Tibial nerve (tissue), 4 donors: ENCODE measurements around the gene ABHD13. TPM values are rescaled to one million over a fixed set of nuclear protein-coding genes. Genes with fewer than 3 reads are reported as not detected.

Experiments used
- DNase-seq, 2 donors: peaks; one replicate each; pipeline ENCODE4 v3.0.0-alpha.2; 2019; ENCODE audit warnings: low spot score in 2 of 2
- H3K27ac ChIP-seq, 4 donors: fragments of 200-600 bp; sonication (generic) in 3 of 4; one replicate each; pipeline ENCODE4 v1.5.1; 2017 to 2019; ENCODE audit warnings: mild to moderate bottlenecking in 1 of 4
- H3K27me3 ChIP-seq, 2 donors: fragments of 200-600 bp; sonication (generic) in 1 of 2; one replicate each; pipeline versions ENCODE4 v1.5.1 to v1.6.0; 2017 to 2019
- H3K36me3 ChIP-seq, 3 donors: fragments of 200-600 bp; sonication (generic); one replicate each; pipeline ENCODE4 v1.5.1; 2018 to 2019
- H3K4me1 ChIP-seq, 4 donors: fragments of 200-600 bp; sonication (generic) in 3 of 4; one replicate each; pipeline ENCODE4 v1.5.1; 2017 to 2019
- H3K4me3 ChIP-seq, 4 donors: fragments of 200-600 bp; sonication (generic) in 3 of 4; one replicate each; pipeline ENCODE4 v1.5.1; 2017 to 2019; ENCODE audit warnings: mild to moderate bottlenecking in 1 of 4, moderate library complexity in 1 of 4
- H3K9me3 ChIP-seq, 4 donors: fragments of 200-600 bp; sonication (generic) in 3 of 4; one replicate each; pipeline ENCODE4 v1.5.1; 2017 to 2019
- CTCF ChIP-seq, 5 experiments: fragments of 200-600 bp in 3 of 5; fragments of 450-650 bp in 2 of 5; sonication (generic) in 3 of 5; IDR thresholded peaks; one replicate each; pipeline ENCODE4 v1.5.1; 2016 to 2019; ENCODE audit warnings: antibody characterized with exemption in 5 of 5, mild to moderate bottlenecking in 3 of 5, moderate library complexity in 2 of 5
- EP300 ChIP-seq, 2 donors: sonication (generic); formaldehyde crosslinking; IDR thresholded peaks; one replicate each; pipeline ENCODE4 v1.6.1; 2017; ENCODE audit warnings: antibody characterized with exemption in 2 of 2, mild to moderate bottlenecking in 1 of 2
- WGBS, 2 donors: methylation state at CpG; one replicate each; pipeline ENCODE4 v1.1.5; 2018; 5-methylcytosine and 5-hydroxymethylcytosine counted together
- total RNA-seq, 4 donors: library from RNA; depleted of rRNA; stranded (reverse); fragments of >200 nt; gene quantifications; one replicate each; pipeline ENCODE4 v1.1.0, GENCODE V29; 2016

The ABHD13 gene
- total RNA-seq, 4 donors from 2014 or later = 7.2 to 11.0 (median 9.0) TPM

GRCh38 chr13:108283110-108283509 lies 64.9 kb downstream of the ABHD13 start:
- 37 to 47% methylated on average over 3 of the region's 3 CpGs for WGBS, 2 donors
- DNase-seq = no peak
- Histone ChIP-seq H3K4me1 (no peaks in the 10 kb centered on the region), H3K27ac (no peak overlapping the region), H3K4me3 (no peak overlapping the region), H3K9me3 (no peaks in the 10 kb centered on the region), H3K27me3 (no peaks in the 10 kb centered on the region), H3K36me3 (no peaks in the 10 kb centered on the region)
- peak in 1 of 2 donors; percentile 28 for TF ChIP-seq EP300 (IDR thresholded peaks at IDR 0.05)
- no peak for TF ChIP-seq CTCF (IDR thresholded peaks at IDR 0.05)

Other genes with a start within 250 kb of the ABHD13 start
- gene LIG4, start 2.9 kb upstream of the ABHD13 start, total RNA-seq = 1 to 10 TPM; 8.0 to 9.9 (median 9.4) TPM
- gene TNFSF13B, start 51.3 kb downstream of the ABHD13 start, total RNA-seq = 1 to 10 TPM in 3 of 4 donors, under 1 TPM in 1; 0.44 to 6.7 (median 1.6) TPM